HG02870 (cell line): Measurements from ENCODE around the gene KMT5B.

ENCODE experiments used
- ATAC-seq: cut with Tn5 transposase; IDR thresholded peaks from one replicate; pipeline ENCODE4 v1.9.1; 2021; ENCODE audit warnings: mild to moderate bottlenecking, moderate library complexity; ENCODE audit not compliant: unreplicated experiment

The KMT5B gene

GRCh38 chr11:68121067-68121899, 91.8 kb downstream of the KMT5B start, which contains the start of gene CHKA:
Gene CHKA, minus strand, starts transcription at chr11:68121388. Its CDS starts 211 bp downstream, at chr11:68121177.
- ATAC-seq, result peak; percentile 74

- ATAC-seq, result peak; percentile 28
Measured at GRCh38 chr11:68120273-68121066, 92.6 kb downstream of the KMT5B start.

DNA sequence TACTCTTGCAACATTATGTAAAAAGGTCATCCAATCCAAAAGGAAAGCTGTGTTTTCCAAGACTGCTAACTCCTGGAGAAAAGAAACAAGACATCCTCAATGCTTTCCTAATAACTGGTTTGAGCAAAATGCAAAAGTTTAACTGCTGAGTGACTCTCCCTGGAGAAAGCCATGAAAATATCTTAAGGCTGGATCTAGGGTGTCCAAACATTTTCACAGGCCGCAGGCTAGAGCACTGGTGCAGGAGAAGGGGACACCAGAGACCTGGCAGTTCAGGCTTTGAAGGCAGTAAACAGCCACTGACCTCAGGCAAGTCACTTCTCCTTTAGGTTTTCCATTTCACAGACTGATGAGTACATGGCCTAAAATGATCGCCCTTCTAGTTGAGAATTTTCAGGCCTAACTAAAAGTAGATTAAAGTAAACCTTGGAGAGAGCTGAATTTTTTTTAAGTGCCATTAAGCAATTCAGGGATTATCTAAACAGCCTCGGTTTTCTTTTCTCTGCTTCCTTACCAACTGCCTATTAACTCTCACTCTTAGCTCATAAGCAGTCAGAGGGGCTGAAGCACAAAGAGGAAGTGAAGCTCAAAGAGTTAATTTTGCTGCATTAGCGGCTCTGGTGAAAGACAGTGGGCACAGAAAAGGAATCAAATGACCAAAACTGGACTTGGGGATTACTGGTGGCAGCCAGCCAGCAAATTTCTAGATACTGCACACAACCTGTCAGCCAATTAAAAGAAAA, 94.2 kb downstream of the KMT5B start:
- no peak for ATAC-seq

DNA sequence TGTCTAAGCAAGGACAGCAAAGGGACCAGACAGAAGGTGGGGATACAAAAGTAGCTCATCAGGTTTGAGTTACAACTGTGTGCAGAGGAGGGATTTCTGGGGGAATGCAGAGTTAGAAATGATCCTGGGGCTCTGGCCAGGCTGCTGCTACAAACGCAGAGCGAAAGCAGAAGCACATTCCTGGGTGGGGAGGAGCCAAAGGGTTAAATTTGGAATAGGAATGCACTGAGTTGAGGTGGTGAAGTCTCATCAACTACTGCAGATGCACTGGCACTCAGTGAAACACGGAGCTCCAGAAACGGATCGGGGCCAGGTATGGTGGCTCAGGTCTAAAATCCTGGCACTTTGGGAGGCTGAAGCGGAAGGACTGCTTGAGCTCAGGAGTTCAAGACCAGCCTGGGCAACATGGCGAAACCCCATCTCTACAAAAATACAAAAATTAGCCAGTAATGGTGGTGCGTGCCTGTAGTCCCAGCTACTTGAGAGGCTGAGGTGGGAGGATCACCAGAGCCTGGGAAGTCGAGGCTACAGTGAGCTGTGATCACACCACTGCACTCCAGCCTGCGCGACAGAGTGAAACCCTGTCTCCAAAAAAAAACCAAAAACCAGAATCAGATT, 95.1 kb downstream of the KMT5B start:
- no peak for ATAC-seq

DNA sequence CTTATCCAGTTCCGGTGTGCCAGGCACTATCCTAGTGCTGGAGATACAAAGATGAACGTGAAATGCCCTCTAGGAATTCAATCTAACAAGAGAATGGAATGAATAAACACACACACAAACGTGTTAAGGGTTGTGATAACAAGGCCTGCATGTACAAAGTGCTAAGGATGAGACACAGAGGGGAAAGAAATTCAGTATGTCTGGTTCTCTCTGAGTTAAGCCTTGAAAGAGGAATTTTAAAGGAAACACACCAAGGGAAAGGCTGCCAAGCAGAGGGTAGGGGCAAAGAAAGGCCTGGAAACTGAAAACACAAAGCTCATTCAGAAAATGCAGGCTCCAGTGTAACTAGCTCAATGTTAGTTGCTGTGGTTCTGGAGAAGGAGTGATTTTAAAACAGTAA, 96.1 kb downstream of the KMT5B start:
- ATAC-seq, result no peak

- no peak for ATAC-seq
Measured at GRCh38 chr11:68116126-68116525, 97.0 kb downstream of the KMT5B start.

GRCh38 chr11:68115285-68115684, 97.8 kb downstream of the KMT5B start:
- no peak for ATAC-seq

DNA sequence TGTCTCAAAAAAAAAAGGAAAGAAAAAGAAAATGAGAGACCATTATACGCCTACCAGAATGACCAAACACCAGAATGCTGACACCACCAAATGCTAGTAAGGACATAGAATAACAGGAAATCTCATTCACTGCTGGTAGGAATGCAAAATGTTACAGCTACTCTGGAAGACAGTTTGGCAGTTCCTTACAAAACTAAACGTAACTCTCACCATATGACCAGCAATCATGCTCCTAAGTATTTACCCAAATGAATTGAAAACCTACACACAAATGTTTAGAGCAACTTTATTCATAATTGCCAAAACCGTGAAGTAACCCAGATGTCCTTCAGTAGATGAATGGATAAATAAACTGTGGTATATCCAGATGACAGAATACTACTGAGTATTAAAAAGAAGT, 99.1 kb downstream of the KMT5B start:
- ATAC-seq, result no peak

DNA sequence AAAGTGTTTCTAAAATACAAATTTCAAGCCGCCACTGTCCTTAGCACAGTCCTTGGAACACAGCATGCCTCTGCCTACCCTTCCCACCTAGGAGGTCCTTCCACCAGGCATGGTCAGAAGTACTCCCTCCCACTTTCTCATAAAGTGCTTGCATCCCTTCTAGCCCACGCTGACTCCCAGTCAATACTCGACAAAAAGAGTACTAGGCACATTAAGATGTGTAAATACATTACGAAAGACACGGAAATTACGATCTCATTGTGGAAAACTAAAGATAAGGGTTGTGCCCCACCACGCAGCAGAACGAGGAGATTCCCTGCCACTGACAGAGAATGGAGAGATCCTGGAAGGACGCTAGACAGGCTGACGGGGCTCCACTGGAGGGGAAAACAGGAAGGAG, 105.4 kb downstream of the KMT5B start:
- ATAC-seq, result no peak

GRCh38 chr11:68106165-68106940, 106.7 kb downstream of the KMT5B start:
- ATAC-seq, result no peak
